ENCODE data around the gene DLG1. TPM values are rescaled to one million over a fixed set of nuclear protein-coding genes. Genes with fewer than 3 reads are reported as not detected.

DLG1 gene
- total RNA-seq, 1 experiment from 2014 or later = 64.5 TPM

- no peak for DNase-seq (ENCODE audit: low spot score)
Measured at GRCh38 chr3:196998966-196999760, 299.2 kb downstream of the DLG1 start.

GRCh38 chr3:196997311-196997710 is 301.1 kb downstream of the DLG1 start:
- no peak for DNase-seq (ENCODE audit: low spot score)

GRCh38 chr3:196996454-196997265 is 301.8 kb downstream of the DLG1 start:
- DNase-seq (ENCODE audit: low spot score) = no peak

DNA sequence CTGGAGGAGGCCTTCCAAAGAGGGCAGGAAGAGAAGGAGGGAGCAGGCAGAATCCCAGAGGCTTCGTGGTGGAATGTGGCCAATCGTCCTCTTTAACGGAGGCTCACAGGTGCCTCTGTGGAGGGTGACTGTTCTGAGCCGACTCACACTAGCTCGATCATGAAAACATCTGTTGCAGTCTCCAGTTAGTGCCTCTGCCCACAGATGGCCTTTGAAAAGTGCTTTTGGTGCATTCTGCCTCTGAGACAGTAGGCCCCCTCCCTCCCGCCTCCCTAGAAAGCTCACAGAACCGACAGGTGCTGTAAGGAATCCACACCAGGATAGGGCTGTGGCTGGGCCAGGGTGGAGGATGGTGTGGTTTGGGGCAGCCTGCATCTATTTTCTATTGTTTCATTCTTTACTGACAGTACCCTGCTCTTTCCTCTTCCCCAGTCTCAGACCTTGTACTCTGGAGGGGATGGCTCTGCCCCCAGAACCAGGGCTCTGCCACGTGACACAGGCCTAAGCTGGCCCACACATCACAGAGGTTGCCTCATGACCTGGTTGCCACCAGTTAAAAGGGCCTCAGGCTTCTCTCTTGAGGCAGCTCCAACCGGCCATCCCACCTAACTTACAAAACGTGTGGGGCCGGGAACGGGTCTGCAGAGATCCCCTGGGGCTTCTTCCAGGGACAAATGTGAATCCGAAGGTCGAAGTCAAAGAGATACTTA is 302.6 kb downstream of the DLG1 start:
- no peak for DNase-seq (ENCODE audit: low spot score)

- no peak for DNase-seq (ENCODE audit: low spot score)
Measured at GRCh38 chr3:196995027-196995426, 303.4 kb downstream of the DLG1 start.

- DNase-seq (ENCODE audit: low spot score) = no peak
Measured at GRCh38 chr3:196994056-196994455, 304.4 kb downstream of the DLG1 start.

Measured in H4 (cell line).